Measurements from ENCODE around the gene DTNBP1. TPM values are rescaled to one million over a fixed set of nuclear protein-coding genes. Genes with fewer than 3 reads are reported as not detected.

DTNBP1 gene
- total RNA-seq, 6 experiments from 2014 or later = 3.4 to 8.6 (median 5.7) TPM

- Histone ChIP-seq H3K36me3 (peaks cover 0 to 19% (median 0%) of the 10 kb centered on the region in 4 donors), H3K4me1 (no peaks in the 10 kb centered on the region), H3K4me3 (no peak overlapping the region), H3K27me3 (no peaks in the 10 kb centered on the region), H3K27ac (no peak overlapping the region), H3K9me3 (no peaks in the 10 kb centered on the region)
- ATAC-seq (no peak), DNase-seq (peak in 1 of 3 donors; percentile 31)
- 93% methylated on average over 15 of the region's 20 CpGs for WGBS (ENCODE audit: insufficient coverage, low coverage, low lambda C conversion rate, missing lambda C conversion rate)
- TF ChIP-seq CTCF (IDR thresholded peaks at IDR 0.05) (no peak), POLR2A (IDR thresholded peaks at IDR 0.05) (no peak)
- intact Hi-C loops (cut with DNase I) = no loop called here
Measured at GRCh38 chr6:15520626-15521203, 142.1 kb downstream of the DTNBP1 start.

GRCh38 chr6:15519681-15520080, 143.1 kb downstream of the DTNBP1 start:
- 79% methylated on average over 3 of the region's 6 CpGs for whole genome bisulfite sequencing (ENCODE audit: insufficient coverage, low coverage, low lambda C conversion rate, missing lambda C conversion rate)
- no peak for ATAC-seq
- intact Hi-C loops (cut with DNase I) = no loop called here
- Histone ChIP-seq H3K36me3 (peaks cover 0 to 23% (median 0%) of the 10 kb centered on the region in 4 donors), H3K4me3 (no peak overlapping the region), H3K27me3 (no peaks in the 10 kb centered on the region), H3K4me1 (no peaks in the 10 kb centered on the region), H3K9me3 (no peaks in the 10 kb centered on the region), H3K27ac (no peak overlapping the region)
- DNase-seq = peak in 1 of 3 donors; percentile 25
- TF ChIP-seq POLR2A (IDR thresholded peaks at IDR 0.05) (no peak), CTCF (IDR thresholded peaks at IDR 0.05) (no peak)

GRCh38 chr6:15518878-15519277, 143.9 kb downstream of the DTNBP1 start:
- peaks cover 0 to 22% (median 0%) of the 10 kb centered on the region in 4 donors for H3K36me3 ChIP-seq
- intact Hi-C loops (cut with DNase I) = no loop called here
- no peaks in the 10 kb centered on the region for H3K9me3 ChIP-seq
- H3K4me3 ChIP-seq = no peak overlapping the region
- no peak overlapping the region for H3K27ac ChIP-seq
- TF ChIP-seq CTCF (IDR thresholded peaks at IDR 0.05) (no peak), POLR2A (IDR thresholded peaks at IDR 0.05) (no peak)
- H3K4me1 ChIP-seq = no peaks in the 10 kb centered on the region
- no peaks in the 10 kb centered on the region for H3K27me3 ChIP-seq
- DNase-seq = peak in 1 of 3 donors; percentile 34
- WGBS (ENCODE audit: insufficient coverage, low coverage, low lambda C conversion rate, missing lambda C conversion rate) = 100% methylated on average over 3 of the region's 10 CpGs
- no peak for ATAC-seq

- H3K9me3 ChIP-seq = no peaks in the 10 kb centered on the region
- DNase-seq = peak in 1 of 3 donors; percentile 27
- ATAC-seq = no peak
- H3K36me3 ChIP-seq = peaks cover 0 to 22% (median 0%) of the 10 kb centered on the region in 4 donors
- intact Hi-C loops (cut with DNase I) = no loop called here
- WGBS (ENCODE audit: insufficient coverage, low coverage, low lambda C conversion rate, missing lambda C conversion rate) = no CpG with 5 or more reads among the region's 9 CpGs
- H3K27me3 ChIP-seq = no peaks in the 10 kb centered on the region
- no peak overlapping the region for H3K27ac ChIP-seq
- no peak for TF ChIP-seq CTCF (IDR thresholded peaks at IDR 0.05)
- no peak for TF ChIP-seq POLR2A (IDR thresholded peaks at IDR 0.05)
- H3K4me3 ChIP-seq = no peak overlapping the region
- H3K4me1 ChIP-seq = no peaks in the 10 kb centered on the region
Measured at GRCh38 chr6:15518057-15518456, 144.8 kb downstream of the DTNBP1 start.
